Naive B cell (primary cell): ENCODE results near the gene ATG2A. TPM values are rescaled to one million over a fixed set of nuclear protein-coding genes. Genes with fewer than 3 reads are reported as not detected.

Source experiments
- ATAC-seq, 2 donors: fragments of 150-1000 bp; cut with Tn5 transposase; 2 replicates each; pipeline ENCODE4 v1.10.0; 2021; ENCODE audit warnings: low read depth in 2 of 2, mild to moderate bottlenecking in 2 of 2, moderate library complexity in 2 of 2
- DNase-seq: peaks from one replicate; pipeline ENCODE4 v3.0.0; 2022
- H3K27ac Mint-ChIP-seq, 6 donors: one replicate each; pipeline ENCODE4 v1.8.0; 2020 to 2022; ENCODE audit warnings: mild to moderate bottlenecking in 6 of 6, mixed read lengths in 6 of 6, moderate library complexity in 5 of 6, inconsistent platforms in 2 of 6
- H3K27me3 Mint-ChIP-seq, 3 donors: one replicate each; pipeline ENCODE4 v1.8.0; 2021 to 2022; ENCODE audit warnings: mixed read lengths in 3 of 3, mild to moderate bottlenecking in 1 of 3
- H3K36me3 Mint-ChIP-seq, 2 donors: one replicate each; pipeline ENCODE4 v1.8.0; 2020 to 2022; ENCODE audit warnings: mixed read lengths in 2 of 2, inconsistent platforms in 1 of 2, mild to moderate bottlenecking in 1 of 2
- H3K4me1 Mint-ChIP-seq, 3 donors: one replicate each; pipeline ENCODE4 v1.8.0; 2020 to 2022; ENCODE audit warnings: mixed read lengths in 3 of 3, inconsistent platforms in 1 of 3, mild to moderate bottlenecking in 1 of 3, moderate library complexity in 1 of 3
- H3K4me3 Mint-ChIP-seq, 8 donors: one replicate each; pipeline ENCODE4 v1.8.0; 2020 to 2022; ENCODE audit warnings: mild to moderate bottlenecking in 8 of 8, mixed read lengths in 8 of 8, moderate library complexity in 8 of 8, inconsistent platforms in 2 of 8
- H3K9me3 Mint-ChIP-seq, 7 donors: one replicate each; pipeline ENCODE4 v1.8.0; 2020 to 2022; ENCODE audit warnings: mixed read lengths in 7 of 7, mild to moderate bottlenecking in 5 of 7, inconsistent platforms in 2 of 7, moderate library complexity in 1 of 7
- polyA plus RNA-seq, 6 donors: library from polyadenylated mRNA; unstranded; fragments of 300-500 nt; fragmentation: Illumina TruSeq; gene quantifications; one replicate each; pipeline ENCODE4 v1.2.3, GENCODE V29; 2021; ENCODE audit warnings: low read depth in 6 of 6

Gene ATG2A
- polyA plus RNA-seq, 6 donors from 2014 or later = 2.8 to 5.0 (median 3.4) TPM; not detected in 1

- H3K4me1 Mint-ChIP-seq = no peaks in the 10 kb centered on the region
- ATAC-seq (no peak), DNase-seq (no peak)
- H3K27ac Mint-ChIP-seq = peak overlapping the region in 1 of 6 donors; percentile 67
- no peaks in the 10 kb centered on the region for H3K9me3 Mint-ChIP-seq
- peaks cover 0 to 15% of the 10 kb centered on the region in 2 donors for H3K36me3 Mint-ChIP-seq
- H3K4me3 Mint-ChIP-seq = no peak overlapping the region
- H3K27me3 Mint-ChIP-seq = peaks cover 0 to under 1% (median 0%) of the 10 kb centered on the region in 3 donors
These were observed 16.4 kb upstream of the ATG2A start for GRCh38 chr11:64933213-64933934.

GRCh38 chr11:64932324-64932723 is 15.3 kb upstream of the ATG2A start:
- no peak for DNase-seq
- no peak for ATAC-seq
- Mint-ChIP-seq H3K27me3 (no peaks in the 10 kb centered on the region), H3K4me1 (no peaks in the 10 kb centered on the region), H3K9me3 (no peaks in the 10 kb centered on the region), H3K4me3 (no peak overlapping the region), H3K27ac (no peak overlapping the region), H3K36me3 (peaks cover 7 to 15% of the 10 kb centered on the region in 2 donors)

- Mint-ChIP-seq H3K36me3 (peaks cover 7 to 15% of the 10 kb centered on the region in 2 donors), H3K9me3 (no peaks in the 10 kb centered on the region), H3K27ac (peak overlapping the region in 1 of 6 donors; percentile 24), H3K4me3 (no peak overlapping the region), H3K4me1 (peaks cover 0 to 5% (median 1%) of the 10 kb centered on the region in 3 donors), H3K27me3 (no peaks in the 10 kb centered on the region)
- ATAC-seq (no peak), DNase-seq (no peak)
These were observed 14.3 kb upstream of the ATG2A start for GRCh38 chr11:64931290-64931689.

GRCh38 chr11:64930340-64930739 is 13.3 kb upstream of the ATG2A start:
- peaks cover 7 to 15% of the 10 kb centered on the region in 2 donors for H3K36me3 Mint-ChIP-seq
- H3K4me1 Mint-ChIP-seq = peaks cover under 1 to 8% (median 5%) of the 10 kb centered on the region in 3 donors
- no peaks in the 10 kb centered on the region for H3K27me3 Mint-ChIP-seq
- no peaks in the 10 kb centered on the region for H3K9me3 Mint-ChIP-seq
- no peak overlapping the region for H3K4me3 Mint-ChIP-seq
- no peak for ATAC-seq
- no peak overlapping the region for H3K27ac Mint-ChIP-seq
- DNase-seq = no peak

DNA sequence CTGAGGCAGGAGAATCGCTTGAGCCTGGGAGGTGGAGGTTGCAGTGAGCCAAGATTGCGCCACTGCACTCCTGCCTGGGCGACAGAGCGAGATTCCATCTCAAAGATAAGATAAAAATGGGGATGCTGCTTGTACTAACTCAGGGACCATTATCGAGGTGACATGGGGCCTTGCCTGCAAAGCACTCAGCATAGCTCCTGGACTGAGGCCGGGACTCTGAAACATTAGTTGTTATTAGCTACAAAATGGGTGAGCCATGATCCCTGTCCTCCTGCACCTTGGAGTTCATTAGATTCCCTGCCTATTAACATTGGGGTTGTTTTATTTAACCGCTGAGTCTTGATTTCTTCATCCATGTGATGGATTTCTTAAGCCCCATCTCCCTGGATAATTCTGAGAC is 12.6 kb upstream of the ATG2A start:
- Mint-ChIP-seq H3K9me3 (no peaks in the 10 kb centered on the region), H3K36me3 (peaks cover 7 to 15% of the 10 kb centered on the region in 2 donors), H3K4me3 (peak overlapping the region in 1 of 8 donors; percentile 63), H3K4me1 (peaks cover 5 to 15% (median 11%) of the 10 kb centered on the region in 3 donors), H3K27me3 (no peaks in the 10 kb centered on the region), H3K27ac (peak overlapping the region in 1 of 6 donors; percentile 54)
- ATAC-seq (no peak), DNase-seq (no peak)

DNA sequence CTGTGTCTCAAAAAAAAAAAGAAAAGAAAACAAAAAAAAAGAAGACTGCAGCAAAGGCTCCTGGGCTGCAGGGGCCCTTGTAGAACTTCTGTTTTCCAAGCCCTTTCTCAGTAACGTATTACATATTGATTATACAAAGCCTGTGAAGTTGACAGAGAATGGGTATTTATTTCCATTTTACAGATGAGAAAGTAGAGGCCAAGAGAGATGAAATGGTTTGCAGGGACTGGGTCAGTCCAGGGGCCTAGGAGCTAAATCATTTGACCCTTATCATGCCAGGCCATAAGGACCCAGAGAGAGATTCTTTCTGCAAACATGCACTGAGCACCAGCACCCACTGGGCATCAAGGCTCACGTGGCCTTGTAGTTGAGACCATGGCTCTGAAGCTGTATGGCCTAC is 11.9 kb upstream of the ATG2A start:
- Mint-ChIP-seq H3K9me3 (no peaks in the 10 kb centered on the region), H3K27ac (no peak overlapping the region), H3K36me3 (peaks cover 7 to 15% of the 10 kb centered on the region in 2 donors), H3K4me1 (peaks cover 10 to 21% (median 16%) of the 10 kb centered on the region in 3 donors), H3K27me3 (no peaks in the 10 kb centered on the region), H3K4me3 (no peak overlapping the region)
- ATAC-seq = no peak
- DNase-seq = no peak

DNA sequence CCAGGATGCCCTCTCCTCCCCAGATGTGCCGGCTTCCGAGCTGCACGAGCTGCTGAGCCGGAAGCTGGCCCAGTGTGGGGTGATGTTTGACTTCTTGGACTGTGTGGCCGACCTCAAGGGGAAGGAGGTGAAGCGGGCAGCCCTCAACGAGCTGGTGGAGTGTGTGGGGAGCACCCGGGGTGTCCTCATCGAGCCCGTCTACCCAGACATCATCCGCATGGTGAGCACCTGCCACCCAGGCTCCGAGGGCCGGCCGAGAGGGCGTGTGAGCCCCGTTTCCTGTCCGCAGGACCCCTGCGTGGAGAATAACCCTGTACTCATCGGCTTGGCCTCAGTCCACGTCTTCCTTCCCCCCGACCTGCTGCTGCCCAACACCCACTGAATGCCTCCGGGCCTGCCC is 9.7 kb upstream of the ATG2A start:
- Mint-ChIP-seq H3K4me3 (peak overlapping the region in 6 of 8 donors; percentile 55 to 87 (median 70)), H3K27me3 (no peaks in the 10 kb centered on the region), H3K36me3 (peaks cover 7% of the 10 kb centered on the region in 2 donors), H3K27ac (no peak overlapping the region), H3K9me3 (no peaks in the 10 kb centered on the region), H3K4me1 (peaks cover 15 to 27% (median 19%) of the 10 kb centered on the region in 3 donors)
- DNase-seq = no peak
- no peak for ATAC-seq

- Mint-ChIP-seq H3K4me1 (peaks cover 15 to 27% (median 19%) of the 10 kb centered on the region in 3 donors), H3K27me3 (no peaks in the 10 kb centered on the region), H3K9me3 (no peaks in the 10 kb centered on the region), H3K4me3 (peak overlapping the region; percentile 87 to 100 (median 94)), H3K36me3 (peaks cover 3 to 7% of the 10 kb centered on the region in 2 donors), H3K27ac (peak overlapping the region in 3 of 6 donors; percentile 12 to 97 (median 49))
- DNase-seq (no peak), ATAC-seq (no peak)
These were observed 8.8 kb upstream of the ATG2A start for GRCh38 chr11:64925536-64926436.

DNA sequence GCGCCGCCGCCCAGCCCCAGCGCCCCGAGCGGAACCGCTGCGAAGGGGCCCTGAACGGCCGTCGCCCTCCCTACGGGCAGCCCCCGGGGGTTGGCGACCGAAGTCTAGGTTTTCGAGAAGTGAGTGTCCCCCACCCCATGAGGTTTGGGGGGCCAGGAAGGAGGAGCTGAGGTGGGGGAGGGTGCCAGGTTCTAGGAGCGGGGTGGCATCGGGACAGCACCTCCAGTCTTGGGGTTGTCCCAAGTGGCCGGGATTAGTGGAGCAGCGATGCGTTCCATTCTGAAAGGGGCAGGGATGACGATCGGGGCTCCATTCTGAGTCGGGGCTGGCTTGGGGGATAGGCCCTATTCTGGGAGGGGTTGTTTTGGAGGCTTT is 7.9 kb upstream of the ATG2A start:
- peaks cover 0 to 7% of the 10 kb centered on the region in 2 donors for H3K36me3 Mint-ChIP-seq
- H3K9me3 Mint-ChIP-seq = no peaks in the 10 kb centered on the region
- peaks cover 15 to 27% (median 19%) of the 10 kb centered on the region in 3 donors for H3K4me1 Mint-ChIP-seq
- peak overlapping the region; percentile 49 to 100 (median 74) for H3K27ac Mint-ChIP-seq
- DNase-seq = no peak
- H3K27me3 Mint-ChIP-seq = no peaks in the 10 kb centered on the region
- peak in 1 of 2 donors; percentile 30 for ATAC-seq
- peak overlapping the region; percentile 87 to 100 (median 94) for H3K4me3 Mint-ChIP-seq

DNA sequence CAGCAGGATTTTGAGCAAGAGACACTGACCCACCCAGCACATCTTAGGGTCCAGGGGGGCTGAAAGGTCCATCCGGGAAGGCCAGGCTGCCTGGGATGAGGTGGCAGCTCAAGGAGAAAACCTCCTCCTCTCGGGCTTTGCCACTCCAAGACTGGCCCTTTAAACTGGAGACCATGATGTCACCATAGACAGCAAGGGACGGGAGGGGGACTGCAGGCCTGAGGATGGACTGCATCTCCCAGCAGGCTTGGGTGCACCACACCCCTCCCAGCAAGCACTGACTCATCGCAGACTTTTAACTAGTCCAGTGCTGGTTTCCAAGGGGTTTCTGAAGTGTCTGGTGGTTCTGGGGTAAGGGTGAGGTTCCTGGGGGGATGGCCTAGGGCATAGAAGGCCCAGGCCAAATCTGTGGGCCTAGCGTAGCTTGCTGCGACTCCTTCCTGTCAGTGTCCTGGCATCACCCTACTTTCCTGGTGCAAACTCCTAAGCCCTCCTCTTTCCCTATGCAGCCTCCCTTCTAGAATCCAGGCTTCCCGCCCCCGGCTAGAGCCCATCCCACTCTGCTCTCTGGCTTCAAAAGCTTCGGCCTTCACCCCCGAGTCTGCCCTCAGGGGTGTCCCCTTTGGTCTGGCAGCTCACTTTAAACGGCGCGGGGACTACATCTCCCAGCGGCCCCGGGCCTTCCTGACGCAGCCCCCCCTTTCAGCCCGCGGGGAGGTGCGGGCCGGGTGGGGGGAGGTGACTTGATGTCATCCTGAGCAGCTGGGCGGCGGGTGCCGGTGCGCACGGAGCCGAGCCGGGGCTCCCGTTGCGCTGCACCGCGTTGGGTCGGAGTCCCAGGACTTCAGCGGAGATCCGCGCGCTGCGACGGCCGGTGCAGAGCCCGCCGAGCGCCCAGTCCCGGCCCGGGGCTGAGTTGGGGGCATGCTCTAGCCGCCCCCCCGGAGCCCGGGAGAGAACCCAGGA is 7.2 kb upstream of the ATG2A start, which contains the start of gene PPP2R5B:
TSS of gene PPP2R5B (plus strand) at position 746 of the 966 bp plus-strand sequence. CDS start 1,046 bp downstream, outside the sequence.
- peak; percentile 87 for DNase-seq
- Mint-ChIP-seq H3K9me3 (no peaks in the 10 kb centered on the region), H3K36me3 (peaks cover 0 to 7% of the 10 kb centered on the region in 2 donors), H3K4me3 (peak within 1 kb of the TSS; percentile 87 to 100 (median 96)), H3K27ac (peak within 1 kb of the TSS; percentile 97 to 100 (median 98)), H3K27me3 (no peaks in the 10 kb centered on the region), H3K4me1 (peaks cover 15 to 27% (median 19%) of the 10 kb centered on the region in 3 donors)
- peak; percentile 90 to 91 for ATAC-seq

- H3K27ac Mint-ChIP-seq = peak overlapping the region in 1 of 6 donors; percentile 98
These were observed 6.2 kb upstream of the ATG2A start for GRCh38 chr11:64923151-64923661.

GRCh38 chr11:64921384-64921783 is 4.4 kb upstream of the ATG2A start:
- DNase-seq = no peak
- H3K27ac Mint-ChIP-seq = peak overlapping the region in 1 of 6 donors; percentile 78
- no peaks in the 10 kb centered on the region for H3K36me3 Mint-ChIP-seq
- no peak for ATAC-seq
- peaks cover 25 to 41% (median 33%) of the 10 kb centered on the region in 3 donors for H3K4me1 Mint-ChIP-seq
- H3K9me3 Mint-ChIP-seq = no peaks in the 10 kb centered on the region
- H3K4me3 Mint-ChIP-seq = peak overlapping the region in 2 of 8 donors; percentile 30 to 74
- no peaks in the 10 kb centered on the region for H3K27me3 Mint-ChIP-seq

More at GRCh38 chr11:64923151-64923661, 6.2 kb upstream of the ATG2A start:
- peaks cover 15 to 27% (median 19%) of the 10 kb centered on the region in 3 donors for H3K4me1 Mint-ChIP-seq
- no peaks in the 10 kb centered on the region for H3K9me3 Mint-ChIP-seq
- peaks cover 0 to 6% of the 10 kb centered on the region in 2 donors for H3K36me3 Mint-ChIP-seq
- ATAC-seq (no peak), DNase-seq (no peak)
- no peaks in the 10 kb centered on the region for H3K27me3 Mint-ChIP-seq
- H3K4me3 Mint-ChIP-seq = peak overlapping the region in 6 of 8 donors; percentile 36 to 99 (median 92)
